B cell (primary cell): ENCODE results near the gene GNS. TPM values are rescaled to one million over a fixed set of nuclear protein-coding genes. Genes with fewer than 3 reads are reported as not detected.

Experiments
- ATAC-seq: fragments of 200-7000 bp; cut with Tn5 transposase; one replicate; pipeline ENCODE4 v1.10.0; 2021; ENCODE audit warnings: low read depth, mild to moderate bottlenecking, moderate number of reproducible peaks, moderate library complexity
- CTCF ChIA-PET: fragments of 350-600 bp; sonication (Branson Sonifier 250); formaldehyde crosslinking; loops from one replicate; lab custom pipeline; 2021; ENCODE audit warnings: antibody characterized with exemption, inconsistent platforms; lab: Charles Lee
- POLR2A ChIA-PET: fragments of 350-600 bp; sonication (Branson Sonifier 250); formaldehyde crosslinking; loops from one replicate; lab custom pipeline; 2021; ENCODE audit warnings: antibody characterized with exemption; lab: Charles Lee
- DNase-seq: peaks from one replicate; pipeline ENCODE4 v3.0.0; 2013
- H2AFZ ChIP-seq: 2 replicates; pipeline ENCODE4 v1.6.1; 2012; ENCODE audit warnings: mild to moderate bottlenecking, low read depth, low read length; ENCODE audit not compliant: insufficient read depth, poor library complexity, severe bottlenecking
- H3K27ac ChIP-seq, 2 donors: 1 replicate in 1 of 2; 2 replicates in 1 of 2; pipeline ENCODE4 v1.5.1; 2012 to 2013; ENCODE audit warnings: low read length in 2 of 2, mild to moderate bottlenecking in 2 of 2, moderate library complexity in 1 of 2
- H3K27me3 ChIP-seq, 4 experiments: fragments of 200-600 bp in 1 of 4; sonication (generic) in 1 of 4; replicated peaks in 1 of 4; 1 replicate in 2 of 4; 2 replicates in 2 of 4; pipeline versions ENCODE4 v1.6.1 to v1.7.0; 2013 to 2016; ENCODE audit warnings: low read length in 3 of 4, mild to moderate bottlenecking in 2 of 4, mixed read lengths in 1 of 4, moderate library complexity in 1 of 4; ENCODE audit not compliant: insufficient read depth in 4 of 4, control insufficient read depth in 3 of 4; ENCODE audit errors: control extremely low read depth in 1 of 4
- H3K36me3 ChIP-seq, 2 experiments: replicated peaks in 1 of 2; 1 replicate in 1 of 2; 2 replicates in 1 of 2; pipeline versions ENCODE4 v1.6.1 to v1.7.1; 2013; ENCODE audit warnings: low read length in 1 of 2; ENCODE audit not compliant: insufficient read depth in 2 of 2, control insufficient read depth in 1 of 2; ENCODE audit errors: control extremely low read depth in 1 of 2, extremely low read depth in 1 of 2
- H3K4me1 ChIP-seq, 2 donors: fragments of 200-600 bp in 1 of 2; sonication (generic) in 1 of 2; 1 replicate in 1 of 2; 2 replicates in 1 of 2; pipeline versions ENCODE4 v1.5.1 to v1.6.1; 2013 to 2017; ENCODE audit warnings: low read length in 2 of 2; ENCODE audit not compliant: control insufficient read depth in 2 of 2, insufficient read depth in 2 of 2
- H3K4me2 ChIP-seq: replicated peaks from 2 replicates; pipeline ENCODE3; 2012; ENCODE audit warnings: mild to moderate bottlenecking, low read depth, low read length; ENCODE audit not compliant: poor library complexity, severe bottlenecking
- H3K4me3 ChIP-seq, 5 experiments: fragments of 200-600 bp in 1 of 5; sonication (generic) in 1 of 5; 1 replicate in 3 of 5; 2 replicates in 2 of 5; pipeline versions ENCODE4 v1.5.1 to v1.7.0; 2011 to 2016; ENCODE audit warnings: low read length in 4 of 5, mild to moderate bottlenecking in 4 of 5, low read depth in 2 of 5, control low read depth in 1 of 5, moderate library complexity in 1 of 5; ENCODE audit not compliant: insufficient read depth in 1 of 5; ENCODE audit errors: control extremely low read depth in 1 of 5, extremely low read depth in 1 of 5
- H3K79me2 ChIP-seq: fragments of 200-600 bp; sonication (generic); one replicate; pipeline ENCODE4 v1.6.0; 2016; ENCODE audit warnings: low read length; ENCODE audit not compliant: control insufficient read depth, insufficient read depth
- H3K9ac ChIP-seq: fragments of 200-600 bp; sonication (generic); 2 replicates; pipeline ENCODE4 v1.6.1; 2017; ENCODE audit warnings: mild to moderate bottlenecking, low read length, moderate library complexity
- H3K9me3 ChIP-seq, 3 donors: one replicate each; pipeline versions ENCODE4 v1.6.1 to v1.7.1; 2013; ENCODE audit warnings: low read length in 2 of 3; ENCODE audit not compliant: control insufficient read depth in 2 of 3, insufficient read depth in 1 of 3; ENCODE audit errors: control extremely low read depth in 1 of 3
- H4K20me1 ChIP-seq: 2 replicates; pipeline ENCODE4 v1.6.0; 2012; ENCODE audit warnings: mild to moderate bottlenecking, low read length; ENCODE audit not compliant: insufficient read depth, control insufficient read depth, poor library complexity, severe bottlenecking
- H3K27ac Mint-ChIP-seq: one replicate; pipeline ENCODE4 v1.8.0; 2021; ENCODE audit warnings: mixed read lengths
- H3K27me3 Mint-ChIP-seq: one replicate; pipeline ENCODE4 v1.8.0; 2021; ENCODE audit warnings: mixed read lengths
- H3K4me1 Mint-ChIP-seq: one replicate; pipeline ENCODE4 v1.8.0; 2021; ENCODE audit warnings: mixed read lengths
- H3K4me3 Mint-ChIP-seq: one replicate; pipeline ENCODE4 v1.8.0; 2021; ENCODE audit warnings: mixed read lengths
- H3K9me3 Mint-ChIP-seq: one replicate; pipeline ENCODE4 v1.8.0; 2022; ENCODE audit warnings: mixed read lengths; ENCODE audit not compliant: insufficient read depth
- CTCF ChIP-seq: fragments of 200-600 bp; IDR thresholded peaks from one replicate; pipeline ENCODE4 v1.8.0; 2022; ENCODE audit warnings: antibody characterized with exemption, mild to moderate bottlenecking
- EZH2 ChIP-seq: IDR thresholded peaks from 2 replicates; pipeline ENCODE4 v1.6.1; 2012; ENCODE audit warnings: borderline replicate concordance, low read depth, mild to moderate bottlenecking, moderate library complexity, low read length; ENCODE audit not compliant: insufficient read depth, poor library complexity, severe bottlenecking
- WGBS: methylation state at CpG from one replicate; pipeline ENCODE4 v1.1.5; 2013; ENCODE audit warnings: missing lambda C conversion rate; ENCODE audit not compliant: insufficient coverage; 5-methylcytosine and 5-hydroxymethylcytosine counted together
- intact Hi-C: fragments of 100-400 bp; cut with micrococcal nuclease; formaldehyde crosslinking; loops from one replicate; pipeline ENCODE4 v1.10.0; 2022
- polyA plus RNA-seq: library from polyadenylated mRNA; depleted of rRNA; stranded (reverse); fragments of >200 nt; gene quantifications from 2 replicates; pipeline ENCODE4 v1.2.3, GENCODE V29; 2012
- total RNA-seq, 2 donors: library from RNA; stranded (reverse); fragments of 120-200 nt in 1 of 2; gene quantifications; 1 replicate in 1 of 2; 2 replicates in 1 of 2; pipeline versions ENCODE4 v1.2.3 to v1.2.4, GENCODE V29; 2013 to 2022

GNS gene
- total and polyA plus RNA-seq, 2 donors (not counting 1 experiment from before 2014, with no cell fraction given) = 7.0 to 26.7 TPM

GRCh38 chr12:64757771-64758170, 1.4 kb downstream of the GNS start:
- Mint-ChIP-seq H3K4me3 (peak overlapping the region; percentile 94), H3K9me3 (no peaks in the 10 kb centered on the region), H3K27ac (peak overlapping the region; percentile 88), H3K27me3 (no peaks in the 10 kb centered on the region), H3K4me1 (peaks cover 44% of the 10 kb centered on the region)
- POLR2A ChIA-PET = interaction anchor here (0.7 kb wide), 1 partner anchor 25 kb away, joined by 3 read pairs; no protein-coding TSS in a partner anchor
- intact Hi-C loops = loop anchor here (2.0 to 10.0 kb wide), 7 partner anchors 23 to 1373 kb away; partner anchors contain the start of genes KICS2, LLPH, RASSF3 and TBK1
- Histone ChIP-seq H3K27me3 (no peaks in the 10 kb centered on the region), H2AFZ (peak overlapping the region; percentile 59), H3K9ac (peak overlapping the region; percentile 14), H3K4me1 (peaks cover 27 to 28% of the 10 kb centered on the region in 2 donors), H3K4me3 (peak overlapping the region in 2 of 5 experiments; percentile 27 to 37), H4K20me1 (peaks cover 5% of the 10 kb centered on the region), H3K4me2 (peak overlapping the region; percentile 79), H3K27ac (peak overlapping the region; percentile 56 to 86), H3K36me3 (no peaks in the 10 kb centered on the region), H3K79me2 (peaks cover 5% of the 10 kb centered on the region), H3K9me3 (no peaks in the 10 kb centered on the region)
- 0% methylated on average over 1 of the region's 3 CpGs for WGBS
- DNase-seq (peak; percentile 43), ATAC-seq (no peak)
- TF ChIP-seq CTCF (no peak), EZH2 (no peak)
- CTCF ChIA-PET = no interaction called here

DNA sequence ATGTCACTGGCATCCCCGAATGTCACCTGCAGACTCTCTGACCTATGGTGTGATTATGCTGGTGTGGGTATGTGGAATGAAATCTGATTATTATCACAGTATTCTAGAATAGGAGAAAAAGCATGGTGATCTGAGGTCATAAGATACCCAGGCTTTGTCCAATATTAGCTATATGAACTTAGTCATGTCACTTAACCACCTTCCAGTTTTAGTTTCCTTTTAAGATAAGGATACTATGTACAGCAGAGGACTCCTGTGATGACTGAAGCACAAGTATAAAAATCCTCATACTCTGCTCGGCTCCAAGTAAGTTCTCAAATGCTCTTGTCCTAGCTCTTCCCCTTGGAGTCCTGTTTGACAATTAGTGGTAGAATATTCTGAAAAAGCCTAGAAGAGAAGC, 2.8 kb downstream of the GNS start:
- no peaks in the 10 kb centered on the region for H3K9me3 ChIP-seq
- ChIA-PET CTCF (interaction anchor here (0.8 kb wide), 2 partner anchors 46 to 207 kb away, joined by 3 read pairs; no protein-coding TSS in a partner anchor), POLR2A (no interaction called here)
- no peak for ATAC-seq
- peaks cover 5% of the 10 kb centered on the region for H4K20me1 ChIP-seq
- peaks cover 0 to 4% of the 10 kb centered on the region in 2 experiments for H3K36me3 ChIP-seq
- H3K4me2 ChIP-seq = no peak overlapping the region
- TF ChIP-seq CTCF (no peak), EZH2 (no peak)
- peaks cover 27 to 28% of the 10 kb centered on the region in 2 donors for H3K4me1 ChIP-seq
- H3K27ac Mint-ChIP-seq = no peak overlapping the region
- H3K27ac ChIP-seq = no peak overlapping the region
- no peak overlapping the region for H2AFZ ChIP-seq
- WGBS = no CpG with 5 or more reads among the region's 2 CpGs
- no peak overlapping the region for H3K4me3 Mint-ChIP-seq
- no peaks in the 10 kb centered on the region for H3K9me3 Mint-ChIP-seq
- H3K4me3 ChIP-seq = no peak overlapping the region
- no peak overlapping the region for H3K9ac ChIP-seq
- no peaks in the 10 kb centered on the region for H3K27me3 ChIP-seq
- peaks cover 44% of the 10 kb centered on the region for H3K4me1 Mint-ChIP-seq
- no peak for DNase-seq
- H3K79me2 ChIP-seq = peaks cover 5% of the 10 kb centered on the region
- no peaks in the 10 kb centered on the region for H3K27me3 Mint-ChIP-seq
- intact Hi-C loops = loop anchor here (5.0 to 10.0 kb wide), 3 partner anchors 304 to 534 kb away; partner anchors contain the start of genes KICS2 and TBK1
